DLD1 (cell line): ENCODE measurements around the gene DOCK10.

Experiments
- in situ Hi-C: cut with HindIII; loops from 2 replicates; pipeline ENCODE4 v1.10.0; 2017; ENCODE audit warnings: low sequenced_read_pairs

DOCK10 gene

GRCh38 chr2:225042800-225043167 is 516 bp upstream of the DOCK10 start:
- in situ Hi-C loops, result no loop called here

- in situ Hi-C loops, result no loop called here
Measured at GRCh38 chr2:225041207-225041850, 939 bp downstream of the DOCK10 start.

GRCh38 chr2:225040856-225041206 is 1.4 kb downstream of the DOCK10 start:
- in situ Hi-C loops, result no loop called here

- in situ Hi-C loops, result no loop called here
Measured at GRCh38 chr2:225040142-225040541, 2.1 kb downstream of the DOCK10 start.

GRCh38 chr2:225038231-225038523 is 4.1 kb downstream of the DOCK10 start:
- in situ Hi-C loops, result no loop called here

GRCh38 chr2:225037415-225038230 is 4.6 kb downstream of the DOCK10 start:
- in situ Hi-C loops, result no loop called here

- in situ Hi-C loops, result no loop called here
Measured at GRCh38 chr2:225036431-225036830, 5.8 kb downstream of the DOCK10 start.

GRCh38 chr2:225033440-225034318 is 8.6 kb downstream of the DOCK10 start:
- in situ Hi-C loops, result no loop called here

- in situ Hi-C loops, result no loop called here
Measured at GRCh38 chr2:225032246-225032645, 10.0 kb downstream of the DOCK10 start.

- in situ Hi-C loops, result no loop called here
Measured at GRCh38 chr2:225031599-225031998, 10.7 kb downstream of the DOCK10 start.

- in situ Hi-C loops, result no loop called here
Measured at GRCh38 chr2:225030893-225031292, 11.4 kb downstream of the DOCK10 start.

GRCh38 chr2:225030203-225030602 is 12.1 kb downstream of the DOCK10 start:
- in situ Hi-C loops, result no loop called here

GRCh38 chr2:225028572-225028971 is 13.7 kb downstream of the DOCK10 start:
- in situ Hi-C loops, result no loop called here

GRCh38 chr2:225027061-225027762 is 15.1 kb downstream of the DOCK10 start:
- in situ Hi-C loops, result no loop called here

- in situ Hi-C loops, result no loop called here
Measured at GRCh38 chr2:225025917-225026571, 16.2 kb downstream of the DOCK10 start.

- in situ Hi-C loops, result no loop called here
Measured at GRCh38 chr2:225022188-225022587, 20.1 kb downstream of the DOCK10 start.

GRCh38 chr2:225020168-225020849 is 22.0 kb downstream of the DOCK10 start:
- in situ Hi-C loops, result no loop called here

- in situ Hi-C loops, result no loop called here
Measured at GRCh38 chr2:225019105-225019504, 23.2 kb downstream of the DOCK10 start.

- in situ Hi-C loops, result no loop called here
Measured at GRCh38 chr2:225017713-225018112, 24.6 kb downstream of the DOCK10 start.

GRCh38 chr2:225017098-225017685 is 25.1 kb downstream of the DOCK10 start:
- in situ Hi-C loops, result no loop called here
